Measurements from ENCODE around the gene CDH18.

The CDH18 gene

GRCh38 chr5:19928562-19929421, 59.2 kb downstream of the CDH18 start:
- Histone ChIP-seq H3K9ac (ENCODE audit: low read length) (no peak overlapping the region), H3F3A (ENCODE audit: insufficient read depth) (no peaks in the 10 kb centered on the region), H3K4me2 (ENCODE audit: low read depth, low read length, poor library complexity, severe bottlenecking) (no peak overlapping the region), H3K9me2 (replicated peaks; ENCODE audit: insufficient read depth, low read length) (no peaks in the 10 kb centered on the region), H3K4me3 (ENCODE audit: insufficient read depth, low read length, poor library complexity, severe bottlenecking) (no peak overlapping the region), H4K20me1 (ENCODE audit: low read depth, low read length) (no peaks in the 10 kb centered on the region), H3K36me3 (ENCODE audit: low read length) (no peaks in the 10 kb centered on the region; the same call in 1 of the 2 replicates), H3K27me3 (ENCODE audit: low read length) (no peaks in the 10 kb centered on the region), H3K79me2 (ENCODE audit: insufficient read depth, low read length) (no peaks in the 10 kb centered on the region), H3K9me3 (ENCODE audit: insufficient read depth, low read length) (no peaks in the 10 kb centered on the region), H3K27ac (ENCODE audit: low read depth, low read length) (no peak overlapping the region), H2AFZ (ENCODE audit: low read depth, low read length, severe bottlenecking) (peak overlapping the region; percentile 1)
- TF ChIP-seq EZH2phosphoT487 (conservative IDR thresholded peaks at IDR 0.05; ENCODE audit: low read length) (no peak), CTCF (IDR thresholded peaks at IDR 0.05; ENCODE audit: insufficient read depth, low read length, poor library complexity, severe bottlenecking) (no peak)

GRCh38 chr5:19927919-19928318, 60.1 kb downstream of the CDH18 start:
- Histone ChIP-seq H3K9ac (ENCODE audit: low read length) (no peak overlapping the region), H3K79me2 (ENCODE audit: insufficient read depth, low read length) (no peaks in the 10 kb centered on the region), H3K4me2 (ENCODE audit: low read depth, low read length, poor library complexity, severe bottlenecking) (no peak overlapping the region), H3K9me3 (ENCODE audit: insufficient read depth, low read length) (no peaks in the 10 kb centered on the region), H3K36me3 (ENCODE audit: low read length) (no peaks in the 10 kb centered on the region; the same call in 1 of the 2 replicates), H3K4me3 (ENCODE audit: insufficient read depth, low read length, poor library complexity, severe bottlenecking) (no peak overlapping the region), H3K9me2 (replicated peaks; ENCODE audit: insufficient read depth, low read length) (no peaks in the 10 kb centered on the region), H2AFZ (ENCODE audit: low read depth, low read length, severe bottlenecking) (peak overlapping the region; percentile 1), H4K20me1 (ENCODE audit: low read depth, low read length) (no peaks in the 10 kb centered on the region), H3K27me3 (ENCODE audit: low read length) (no peaks in the 10 kb centered on the region), H3F3A (ENCODE audit: insufficient read depth) (no peaks in the 10 kb centered on the region), H3K27ac (ENCODE audit: low read depth, low read length) (no peak overlapping the region)
- TF ChIP-seq CTCF (IDR thresholded peaks at IDR 0.05; ENCODE audit: insufficient read depth, low read length, poor library complexity, severe bottlenecking) (no peak), EZH2phosphoT487 (conservative IDR thresholded peaks at IDR 0.05; ENCODE audit: low read length) (no peak)

- TF ChIP-seq EZH2phosphoT487 (conservative IDR thresholded peaks at IDR 0.05; ENCODE audit: low read length) (no peak), CTCF (IDR thresholded peaks at IDR 0.05; ENCODE audit: insufficient read depth, low read length, poor library complexity, severe bottlenecking) (no peak)
- Histone ChIP-seq H3F3A (ENCODE audit: insufficient read depth) (no peaks in the 10 kb centered on the region), H3K4me3 (ENCODE audit: insufficient read depth, low read length, poor library complexity, severe bottlenecking) (no peak overlapping the region), H3K9me2 (replicated peaks; ENCODE audit: insufficient read depth, low read length) (no peaks in the 10 kb centered on the region), H3K79me2 (ENCODE audit: insufficient read depth, low read length) (no peaks in the 10 kb centered on the region), H3K27me3 (ENCODE audit: low read length) (no peaks in the 10 kb centered on the region), H3K27ac (ENCODE audit: low read depth, low read length) (no peak overlapping the region), H2AFZ (ENCODE audit: low read depth, low read length, severe bottlenecking) (peak overlapping the region; percentile 65), H3K4me2 (ENCODE audit: low read depth, low read length, poor library complexity, severe bottlenecking) (no peak overlapping the region), H3K9ac (ENCODE audit: low read length) (no peak overlapping the region), H3K36me3 (ENCODE audit: low read length) (no peaks in the 10 kb centered on the region; the same call in 1 of the 2 replicates), H4K20me1 (ENCODE audit: low read depth, low read length) (no peaks in the 10 kb centered on the region), H3K9me3 (ENCODE audit: insufficient read depth, low read length) (no peaks in the 10 kb centered on the region)
Observed at GRCh38 chr5:19927170-19927569, 60.8 kb downstream of the CDH18 start.

Measured in SU-DHL-6 (cell line).